ENCODE data around the gene ALDH5A1.

ALDH5A1 gene

GRCh38 chr6:24569811-24570210 lies 75.0 kb downstream of the ALDH5A1 start:
- TF ChIP-seq CTCF (conservative IDR thresholded peaks at IDR 0.05), result no peak
- H3K27ac ChIP-seq, result no peak overlapping the region

GRCh38 chr6:24571361-24571760 lies 76.6 kb downstream of the ALDH5A1 start:
- no peak for TF ChIP-seq CTCF (conservative IDR thresholded peaks at IDR 0.05)
- H3K27ac ChIP-seq, result no peak overlapping the region

GRCh38 chr6:24574809-24575208 lies 80.0 kb downstream of the ALDH5A1 start:
- no peak overlapping the region for H3K27ac ChIP-seq
- TF ChIP-seq CTCF (conservative IDR thresholded peaks at IDR 0.05), result no peak

- no peak overlapping the region for H3K27ac ChIP-seq
- TF ChIP-seq CTCF (conservative IDR thresholded peaks at IDR 0.05), result no peak
Observed at GRCh38 chr6:24576447-24576846, 81.7 kb downstream of the ALDH5A1 start.

- TF ChIP-seq CTCF (conservative IDR thresholded peaks at IDR 0.05), result peak; percentile 95
- H3K27ac ChIP-seq, result no peak overlapping the region
Observed at GRCh38 chr6:24581084-24581669, 86.4 kb downstream of the ALDH5A1 start.

GRCh38 chr6:24583463-24584381 lies 89.0 kb downstream of the ALDH5A1 start:
- TF ChIP-seq CTCF (conservative IDR thresholded peaks at IDR 0.05), result peak; percentile 97
- peak overlapping the region; percentile 27 for H3K27ac ChIP-seq

GRCh38 chr6:24584382-24584720 lies 89.6 kb downstream of the ALDH5A1 start:
- TF ChIP-seq CTCF (conservative IDR thresholded peaks at IDR 0.05), result no peak

More at GRCh38 chr6:24584382-24584720, 89.6 kb downstream of the ALDH5A1 start:
- H3K27ac ChIP-seq, result peak overlapping the region; percentile 27

All from VCaP (cell line).